PFSK-1 (cell line): ENCODE measurements around the gene DLGAP1.

ENCODE experiments used
- POLR2AphosphoS5 ChIP-seq: IDR thresholded peaks from 2 replicates; pipeline ENCODE4 v1.6.1; 2012; ENCODE audit warnings: low read depth, mild to moderate bottlenecking, control low read depth, low read length, moderate library complexity
- TAF1 ChIP-seq: IDR thresholded peaks from 2 replicates; pipeline ENCODE4 v1.6.1; 2012; ENCODE audit warnings: low read length, control low read depth, borderline replicate concordance; ENCODE audit not compliant: insufficient read depth

DNA sequence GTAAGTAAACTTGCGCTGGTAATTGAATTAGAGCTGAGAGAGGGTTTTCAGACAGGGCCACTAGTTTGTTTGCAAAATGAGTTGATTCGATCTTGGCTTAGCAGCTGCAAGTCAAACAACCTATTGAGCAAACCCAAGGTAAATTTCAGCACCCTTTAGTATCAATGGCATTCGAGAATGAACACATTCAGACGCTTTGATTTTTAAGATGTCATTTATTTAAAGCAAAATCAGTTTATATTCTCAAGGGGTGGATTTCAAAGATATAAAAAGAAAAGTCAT is 960.9 kb downstream of the DLGAP1 start:
- TF ChIP-seq POLR2AphosphoS5 (no peak), TAF1 (no peak)
